Measurements from ENCODE around the gene PRICKLE1.

The PRICKLE1 gene

GRCh38 chr12:42588524-42589464, 752 bp downstream of the PRICKLE1 start:
- no peak for DNase-seq (ENCODE audit: low read depth)

GRCh38 chr12:42587601-42588523, 1.7 kb downstream of the PRICKLE1 start:
- no peak for DNase-seq (ENCODE audit: low read depth)

GRCh38 chr12:42586268-42586667, 3.3 kb downstream of the PRICKLE1 start:
- DNase-seq (ENCODE audit: low read depth), result no peak

GRCh38 chr12:42585841-42586216, 3.7 kb downstream of the PRICKLE1 start:
- DNase-seq (ENCODE audit: low read depth), result no peak

- no peak for DNase-seq (ENCODE audit: low read depth)
Measured at GRCh38 chr12:42585154-42585840, 4.2 kb downstream of the PRICKLE1 start.

GRCh38 chr12:42584651-42585111, 4.9 kb downstream of the PRICKLE1 start:
- DNase-seq (ENCODE audit: low read depth), result no peak

- DNase-seq (ENCODE audit: low read depth), result no peak
Measured at GRCh38 chr12:42583016-42583415, 6.5 kb downstream of the PRICKLE1 start.

GRCh38 chr12:42582498-42582897, 7.0 kb downstream of the PRICKLE1 start:
- DNase-seq (ENCODE audit: low read depth), result no peak

- DNase-seq (ENCODE audit: low read depth), result no peak
Measured at GRCh38 chr12:42582050-42582449, 7.5 kb downstream of the PRICKLE1 start.

GRCh38 chr12:42576374-42576773, 13.2 kb downstream of the PRICKLE1 start:
- DNase-seq (ENCODE audit: low read depth), result no peak

- no peak for DNase-seq (ENCODE audit: low read depth)
Measured at GRCh38 chr12:42575717-42576116, 13.8 kb downstream of the PRICKLE1 start.

- no peak for DNase-seq (ENCODE audit: low read depth)
Measured at GRCh38 chr12:42574851-42575266, 14.7 kb downstream of the PRICKLE1 start.

GRCh38 chr12:42571327-42572009, 18.1 kb downstream of the PRICKLE1 start:
- no peak for DNase-seq (ENCODE audit: low read depth)

- DNase-seq (ENCODE audit: low read depth), result no peak
Measured at GRCh38 chr12:42570076-42570475, 19.5 kb downstream of the PRICKLE1 start.

- no peak for DNase-seq (ENCODE audit: low read depth)
Measured at GRCh38 chr12:42568952-42569915, 20.3 kb downstream of the PRICKLE1 start.

GRCh38 chr12:42565633-42566032, 23.9 kb downstream of the PRICKLE1 start:
- DNase-seq (ENCODE audit: low read depth), result no peak

GRCh38 chr12:42564996-42565395, 24.6 kb downstream of the PRICKLE1 start:
- DNase-seq (ENCODE audit: low read depth), result no peak

GRCh38 chr12:42564556-42564955, 25.0 kb downstream of the PRICKLE1 start:
- DNase-seq (ENCODE audit: low read depth), result no peak

GRCh38 chr12:42560977-42561376, 28.6 kb downstream of the PRICKLE1 start:
- DNase-seq (ENCODE audit: low read depth), result no peak

- no peak for DNase-seq (ENCODE audit: low read depth)
Measured at GRCh38 chr12:42557586-42558172, 31.9 kb downstream of the PRICKLE1 start.

Measured in stimulated activated CD8-positive, alpha-beta memory T cell treated with anti-CD3 and anti-CD28 coated beads, Interleukin-15, amount 100 ng/mL, for 1 hour (primary cell).